AG04449 (cell line): ENCODE measurements around the gene FTHL17.

Source experiments
- CTCF ChIA-PET: fragments of 350-600 bp; formaldehyde crosslinking; extraction: SDS; loops from one replicate; lab custom pipeline; 2021; ENCODE audit warnings: antibody characterized with exemption; lab: Yijun Ruan, JAX
- POLR2A ChIA-PET: fragments of 400-600, 350-600 bp; formaldehyde crosslinking; extraction: SDS; loops from one replicate; lab custom pipeline; 2020; ENCODE audit warnings: antibody characterized with exemption, inconsistent platforms; lab: Yijun Ruan, JAX
- DNase-seq: peaks from one replicate; pipeline ENCODE4 v3.0.0-alpha.2; 2010; ENCODE audit warnings: low read depth, low spot score
- H3K4me3 ChIP-seq: 2 replicates; pipeline ENCODE4 v1.5.1; 2011; ENCODE audit warnings: low read depth, mild to moderate bottlenecking, control low read depth, low read length
- TF ChIP-seq, protein P1 (sequence below): IDR thresholded peaks from one replicate; pipeline ENCODE4 v1.5.1; 2011; ENCODE audit warnings: mild to moderate bottlenecking, moderate library complexity, low read length, control low read depth, inconsistent platforms; ENCODE audit not compliant: insufficient read depth; ENCODE audit errors: missing control alignments

The FTHL17 gene

DNA sequence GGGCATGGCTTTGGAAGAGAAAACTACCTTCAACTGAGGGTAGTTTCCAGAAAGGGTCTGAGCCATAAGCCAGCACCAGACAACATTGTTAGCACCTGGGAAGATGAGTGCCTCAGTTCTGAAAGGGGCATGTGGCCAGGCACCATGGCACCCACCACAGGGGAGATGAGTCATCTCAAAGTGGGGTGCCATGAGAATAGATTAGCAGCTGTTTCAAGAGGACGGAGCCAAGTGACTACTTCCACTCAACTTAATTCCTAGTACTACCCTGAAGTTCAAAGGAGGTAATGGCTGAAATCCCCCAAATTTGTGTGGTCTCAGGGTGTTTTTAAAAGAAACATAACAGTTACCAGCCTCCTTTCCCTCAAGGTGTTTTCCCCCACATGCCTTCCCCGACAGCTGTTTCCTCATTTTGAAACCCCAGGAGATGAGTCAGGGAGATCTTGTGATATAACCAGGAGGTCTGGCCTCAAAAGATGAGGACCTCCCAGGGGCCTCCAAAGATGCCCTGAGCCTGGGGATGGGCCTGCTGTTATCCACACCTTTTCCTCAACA, 27.8 kb upstream of the FTHL17 start:
- POLR2A ChIA-PET: no interaction called here
- CTCF ChIA-PET: no interaction called here
- TF ChIP-seq, protein P1, sequence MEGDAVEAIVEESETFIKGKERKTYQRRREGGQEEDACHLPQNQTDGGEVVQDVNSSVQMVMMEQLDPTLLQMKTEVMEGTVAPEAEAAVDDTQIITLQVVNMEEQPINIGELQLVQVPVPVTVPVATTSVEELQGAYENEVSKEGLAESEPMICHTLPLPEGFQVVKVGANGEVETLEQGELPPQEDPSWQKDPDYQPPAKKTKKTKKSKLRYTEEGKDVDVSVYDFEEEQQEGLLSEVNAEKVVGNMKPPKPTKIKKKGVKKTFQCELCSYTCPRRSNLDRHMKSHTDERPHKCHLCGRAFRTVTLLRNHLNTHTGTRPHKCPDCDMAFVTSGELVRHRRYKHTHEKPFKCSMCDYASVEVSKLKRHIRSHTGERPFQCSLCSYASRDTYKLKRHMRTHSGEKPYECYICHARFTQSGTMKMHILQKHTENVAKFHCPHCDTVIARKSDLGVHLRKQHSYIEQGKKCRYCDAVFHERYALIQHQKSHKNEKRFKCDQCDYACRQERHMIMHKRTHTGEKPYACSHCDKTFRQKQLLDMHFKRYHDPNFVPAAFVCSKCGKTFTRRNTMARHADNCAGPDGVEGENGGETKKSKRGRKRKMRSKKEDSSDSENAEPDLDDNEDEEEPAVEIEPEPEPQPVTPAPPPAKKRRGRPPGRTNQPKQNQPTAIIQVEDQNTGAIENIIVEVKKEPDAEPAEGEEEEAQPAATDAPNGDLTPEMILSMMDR: no peak
- no peak for DNase-seq
- H3K4me3 ChIP-seq: no peak overlapping the region

DNA sequence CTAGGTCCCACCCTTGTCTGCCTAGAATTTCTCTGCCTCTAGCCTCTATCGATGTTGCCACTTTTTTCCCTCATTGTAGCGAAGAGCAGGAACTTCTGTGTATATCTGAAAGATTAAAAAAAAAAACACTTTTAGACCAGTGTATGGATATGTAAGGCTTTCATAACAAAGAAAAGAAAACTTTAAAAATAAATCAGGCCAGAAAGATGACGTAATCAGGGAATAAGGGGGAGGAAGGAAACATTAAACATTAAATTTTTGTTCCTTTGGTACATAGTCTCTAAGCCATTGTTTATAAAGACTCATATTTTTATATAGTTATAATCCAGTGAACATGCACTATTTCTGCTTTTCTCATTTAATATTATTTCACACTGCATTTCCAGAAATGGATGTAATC, 26.2 kb upstream of the FTHL17 start:
- ChIA-PET POLR2A (no interaction called here), CTCF (no interaction called here)
- no peak for DNase-seq
- no peak overlapping the region for H3K4me3 ChIP-seq
- TF ChIP-seq, protein P1: no peak

DNA sequence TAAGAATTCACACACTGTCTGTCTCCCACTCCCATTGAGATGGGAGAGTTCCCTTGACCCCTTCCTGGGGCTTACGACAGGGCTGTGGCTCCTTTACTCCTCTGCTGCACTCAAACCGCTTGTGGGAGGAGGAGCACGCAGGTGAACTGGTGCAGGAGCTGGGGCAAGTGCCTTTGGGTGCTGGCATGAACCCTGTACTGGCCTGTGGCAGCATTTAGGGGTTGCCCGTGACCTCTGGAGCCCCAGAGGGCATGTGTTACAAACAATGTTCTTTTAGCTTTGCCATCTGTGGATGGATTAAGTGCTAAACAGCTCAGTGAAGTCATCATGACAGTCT, 21.8 kb upstream of the FTHL17 start:
- no peak overlapping the region for H3K4me3 ChIP-seq
- TF ChIP-seq, protein P1: no peak
- no peak for DNase-seq
- POLR2A ChIA-PET: no interaction called here
- CTCF ChIA-PET: no interaction called here

DNA sequence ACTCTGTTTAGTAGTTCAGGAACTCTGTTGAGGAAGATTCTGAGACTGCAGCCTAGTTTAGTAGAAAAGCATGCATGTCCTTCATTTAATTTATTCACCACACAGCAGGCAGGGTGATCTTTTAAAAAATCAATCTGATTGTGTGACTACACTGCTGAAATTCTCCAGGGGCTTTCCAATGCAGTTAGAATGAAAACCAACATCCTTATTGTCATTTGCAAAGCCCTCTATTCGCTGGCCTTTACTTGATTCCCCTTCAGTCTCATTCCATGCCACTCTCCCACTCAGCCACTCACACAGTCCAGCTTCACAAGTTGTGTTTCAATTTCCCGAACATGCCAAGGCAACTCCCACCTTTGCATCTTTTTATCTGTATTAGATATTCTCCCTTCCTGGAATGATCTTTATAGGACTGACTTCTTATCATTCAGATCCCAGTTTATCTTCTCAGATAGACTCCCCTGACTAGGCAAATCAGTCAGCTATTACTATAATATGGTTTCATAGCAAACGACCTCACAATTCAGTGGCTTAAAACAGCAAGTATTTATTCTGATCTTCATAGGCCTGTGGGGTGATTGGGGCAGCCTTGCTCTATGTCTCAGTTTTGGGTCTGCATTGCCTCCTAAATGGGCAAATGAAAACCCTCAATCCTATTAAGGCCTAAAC, 21.3 kb upstream of the FTHL17 start:
- DNase-seq: no peak
- no peak overlapping the region for H3K4me3 ChIP-seq
- ChIA-PET CTCF (no interaction called here), POLR2A (no interaction called here)
- TF ChIP-seq, protein P1: no peak

DNA sequence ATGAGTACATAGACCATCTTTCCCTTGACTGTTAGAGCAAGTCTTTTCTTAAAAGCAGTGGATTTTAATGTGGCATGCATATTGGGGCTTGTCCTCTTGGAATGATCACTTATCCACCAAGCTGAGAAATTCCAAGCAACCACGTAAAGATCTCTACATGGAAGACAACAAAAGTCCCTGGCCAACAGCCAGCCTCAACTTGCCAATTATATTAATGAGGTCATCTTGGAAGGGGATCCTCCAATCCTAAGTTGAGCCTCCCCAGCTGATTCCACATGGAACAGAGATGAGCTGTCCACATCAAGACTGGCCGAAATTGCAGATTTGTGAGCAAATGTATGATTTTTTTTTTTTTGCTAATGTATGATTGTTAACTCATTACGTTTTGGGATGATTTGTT, 20.6 kb upstream of the FTHL17 start:
- POLR2A ChIA-PET: no interaction called here
- TF ChIP-seq, protein P1: no peak
- CTCF ChIA-PET: no interaction called here
- no peak for DNase-seq
- no peak overlapping the region for H3K4me3 ChIP-seq

DNA sequence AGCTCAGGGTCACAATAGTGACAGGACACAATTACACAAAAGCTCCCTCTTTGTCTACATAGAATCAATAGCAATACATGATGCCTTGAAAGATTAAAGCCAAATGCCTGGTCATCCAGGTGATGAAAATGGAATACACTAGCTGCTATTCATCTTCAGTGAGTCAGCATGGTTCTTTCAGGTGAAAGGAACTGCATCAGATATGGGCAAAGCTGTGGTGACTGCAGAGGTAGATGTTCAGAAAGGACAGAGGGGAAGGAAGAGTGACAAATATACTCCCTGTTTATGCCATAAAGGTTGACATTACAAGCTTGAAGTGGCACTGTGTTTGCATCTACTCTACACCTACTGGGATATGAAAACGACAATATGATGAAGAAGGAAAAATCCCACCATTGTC, 20.0 kb upstream of the FTHL17 start:
- no peak overlapping the region for H3K4me3 ChIP-seq
- POLR2A ChIA-PET: no interaction called here
- TF ChIP-seq, protein P1: no peak
- CTCF ChIA-PET: no interaction called here
- DNase-seq: no peak
